Endothelial cell of umbilical vein (primary cell): ENCODE data around the gene RBMS1. TPM values are rescaled to one million over a fixed set of nuclear protein-coding genes. Genes with fewer than 3 reads are reported as not detected.

Experiments used
- BruUV-seq: library from RNA; stranded (reverse); fragments of 400-500 nt; replicated peaks from 2 replicates; lab custom pipeline; 2021; lab: Mats Ljungman, UMichigan
- CTCF ChIA-PET: fragments of 300-600, 350-600 bp; sonication (Branson Sonifier 250); formaldehyde crosslinking; loops from one replicate; lab custom pipeline; 2021; ENCODE audit warnings: antibody characterized with exemption, inconsistent platforms; lab: Charles Lee
- POLR2A ChIA-PET: fragments of 300-600, 350-600 bp; sonication (Branson Sonifier 250); formaldehyde crosslinking; loops from one replicate; lab custom pipeline; 2021; ENCODE audit warnings: antibody characterized with exemption, inconsistent platforms; lab: Charles Lee
- DNase-seq: peaks from one replicate; pipeline ENCODE4 v3.0.0-alpha.2; 2011; ENCODE audit warnings: low read depth, low spot score
- FAIRE-seq: peaks from 2 replicates; lab custom pipeline; 2011; peaks lifted over from hg19 to GRCh38; lab: Jason Lieb, UNC
- H2AFZ ChIP-seq: 2 replicates; pipeline ENCODE4 v1.6.0; 2012; ENCODE audit warnings: low read depth, low read length, control low read depth, inconsistent platforms
- H3K27ac ChIP-seq: 2 replicates; pipeline ENCODE4 v1.5.1; 2011; ENCODE audit warnings: low read depth, mild to moderate bottlenecking, control low read depth, low read length, moderate library complexity; ENCODE audit not compliant: insufficient read depth
- H3K27me3 ChIP-seq, 2 experiments: 2 replicates each; pipeline versions ENCODE4 v1.6.0 to v1.6.1; 2011; ENCODE audit warnings: low read length in 2 of 2, mixed read lengths in 1 of 2; ENCODE audit not compliant: control insufficient read depth in 2 of 2, insufficient read depth in 2 of 2
- H3K36me3 ChIP-seq, 2 experiments: 2 replicates in 1 of 2; 3 replicates in 1 of 2; pipeline ENCODE4 v1.5.1; 2011; ENCODE audit warnings: low read length in 2 of 2, mild to moderate bottlenecking in 1 of 2, moderate library complexity in 1 of 2; ENCODE audit not compliant: control insufficient read depth in 2 of 2, insufficient read depth in 2 of 2; ENCODE audit errors: extremely low read depth in 1 of 2
- H3K4me1 ChIP-seq: 3 replicates; pipeline ENCODE4 v1.5.1; 2011; ENCODE audit warnings: mild to moderate bottlenecking, low read length; ENCODE audit not compliant: control insufficient read depth, insufficient read depth; ENCODE audit errors: extremely low read depth
- H3K4me2 ChIP-seq: 2 replicates; pipeline ENCODE4 v1.6.1; 2011; ENCODE audit warnings: low read length, control low read depth, mixed read lengths; ENCODE audit not compliant: insufficient read depth
- H3K4me3 ChIP-seq, 3 experiments: fragments of 200-600 bp in 1 of 3; sonication (generic), shearing (Covaris generic) in 1 of 3; replicated peaks in 1 of 3; 2 replicates each; pipeline ENCODE4 v1.5.1; 2011 to 2016; ENCODE audit warnings: control low read depth in 3 of 3, low read length in 3 of 3, mild to moderate bottlenecking in 2 of 3, inconsistent platforms in 1 of 3, low read depth in 1 of 3, moderate library complexity in 1 of 3; ENCODE audit not compliant: insufficient read depth in 1 of 3
- H3K79me2 ChIP-seq: 2 replicates; pipeline ENCODE4 v1.6.0; 2012; ENCODE audit warnings: low read length, inconsistent platforms; ENCODE audit not compliant: control insufficient read depth, insufficient read depth
- H3K9ac ChIP-seq: replicated peaks from 2 replicates; pipeline ENCODE3; 2011; ENCODE audit warnings: low read length, control low read depth; ENCODE audit not compliant: insufficient read depth; ENCODE audit errors: extremely low read depth
- H3K9me1 ChIP-seq: replicated peaks from 3 replicates; pipeline ENCODE4 v1.6.0; 2011; ENCODE audit warnings: mild to moderate bottlenecking, low read length; ENCODE audit not compliant: control insufficient read depth, insufficient read depth; ENCODE audit errors: extremely low read depth
- H3K9me3 ChIP-seq: replicated peaks from 2 replicates; pipeline ENCODE4 v1.5.1; 2012; ENCODE audit warnings: low read length, inconsistent platforms; ENCODE audit not compliant: control insufficient read depth, insufficient read depth
- H4K20me1 ChIP-seq: replicated peaks from 2 replicates; pipeline ENCODE3; 2011; ENCODE audit warnings: mild to moderate bottlenecking, low read length; ENCODE audit not compliant: control insufficient read depth, insufficient read depth; ENCODE audit errors: extremely low read depth
- EZH2 ChIP-seq: IDR thresholded peaks from 2 replicates; pipeline ENCODE4 v1.6.1; 2012; ENCODE audit warnings: borderline replicate concordance, low read depth, mild to moderate bottlenecking, moderate library complexity, low read length, inconsistent platforms; ENCODE audit not compliant: severe bottlenecking
- FOS ChIP-seq: IDR thresholded peaks from 2 replicates; pipeline ENCODE4 v1.6.1; 2011; ENCODE audit warnings: mild to moderate bottlenecking, low read length, moderate library complexity, borderline replicate concordance; ENCODE audit not compliant: insufficient read depth
- GATA2 ChIP-seq: IDR thresholded peaks from 2 replicates; pipeline ENCODE4 v1.7.0; 2011; ENCODE audit warnings: low read depth, mild to moderate bottlenecking, moderate library complexity, mixed read lengths, low read length; ENCODE audit not compliant: insufficient read length, insufficient read depth
- JUN ChIP-seq: IDR thresholded peaks from 2 replicates; pipeline ENCODE4 v1.6.1; 2011; ENCODE audit warnings: borderline replicate concordance, low read depth; ENCODE audit not compliant: insufficient read length, insufficient read depth
- MAX ChIP-seq: IDR thresholded peaks from 2 replicates; pipeline ENCODE4 v1.6.1; 2011; ENCODE audit not compliant: insufficient read depth, insufficient read length
- MYC ChIP-seq: IDR thresholded peaks from one replicate; pipeline ENCODE4 v1.6.1; 2011; ENCODE audit warnings: mild to moderate bottlenecking, low read depth, low read length
- POLR2A ChIP-seq: IDR thresholded peaks from 2 replicates; pipeline ENCODE4 v1.6.1; 2012; ENCODE audit warnings: low read depth, mild to moderate bottlenecking, control low read depth, low read length
- POLR2AphosphoS5 ChIP-seq: IDR thresholded peaks from 2 replicates; pipeline ENCODE4 v1.6.1; 2012; ENCODE audit warnings: low read depth, mild to moderate bottlenecking, control low read depth, low read length, moderate library complexity; ENCODE audit not compliant: insufficient read depth
- dilution Hi-C: fragments of 300-500 bp; cut with MboI; formaldehyde crosslinking; loops from one replicate; pipeline ENCODE4 v1.15.0; 2019; ENCODE audit warnings: low sequenced_read_pairs; ENCODE audit not compliant: extremely low pct_ligation_motif_present
- intact Hi-C: fragments of 100-400 bp; cut with micrococcal nuclease; formaldehyde crosslinking; loops from one replicate; pipeline ENCODE4 v1.10.0; 2022
- polyA plus RNA-seq, 4 experiments: library from polyadenylated mRNA; depleted of rRNA in 3 of 4; stranded (reverse) in 3 of 4; unstranded in 1 of 4; fragments of >200 nt; gene quantifications; 2 replicates each; pipeline versions ENCODE4 v1.2.1 to v1.2.3, GENCODE V29; 2011 to 2012; ENCODE audit warnings: missing spikeins in 1 of 4
- total RNA-seq: library from RNA; stranded (reverse); gene quantifications from 2 replicates; pipeline ENCODE4 v1.2.3, GENCODE V29; 2021
- TF ChIP-seq, protein P1 (sequence below), 2 donors: IDR thresholded peaks; 1 replicate in 1 of 2; 2 replicates in 1 of 2; pipeline ENCODE4 v1.5.1; 2011; ENCODE audit warnings: low read length in 2 of 2, mild to moderate bottlenecking in 2 of 2, moderate library complexity in 2 of 2, control low read depth in 1 of 2, inconsistent platforms in 1 of 2, low read depth in 1 of 2; ENCODE audit not compliant: insufficient read depth in 1 of 2; ENCODE audit errors: extremely low read depth in 1 of 2

The RBMS1 gene
- total and polyA plus RNA-seq, 2 donors (not counting 3 experiments of a cell fraction or from before 2014, with no cell fraction given): 60.0 to 93.3 TPM

DNA sequence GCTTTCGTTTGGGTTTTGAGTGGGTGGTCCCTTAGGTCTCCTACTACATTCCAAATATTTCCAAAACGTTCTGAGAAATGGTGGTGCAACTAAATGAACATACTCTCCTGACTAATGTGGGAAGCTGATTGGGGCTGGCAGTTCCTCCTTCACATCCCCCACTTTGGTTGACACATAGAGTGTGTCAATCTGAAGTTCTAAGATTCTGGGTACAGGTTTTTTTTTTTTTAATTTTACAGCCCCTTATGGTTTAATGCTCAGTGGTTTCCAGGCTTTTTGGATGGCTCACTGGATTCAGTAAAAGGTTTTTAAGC, 235.2 kb downstream of the RBMS1 start:
- H3K27ac ChIP-seq: no peak overlapping the region
- dilution Hi-C loops: no loop called here
- H4K20me1 ChIP-seq: no peaks in the 10 kb centered on the region
- no peaks in the 10 kb centered on the region for H3K36me3 ChIP-seq
- no peaks in the 10 kb centered on the region for H3K4me1 ChIP-seq
- no peak overlapping the region for H3K9ac ChIP-seq
- FAIRE-seq (no peak), DNase-seq (no peak)
- POLR2A ChIA-PET: no interaction called here
- no peaks in the 10 kb centered on the region for H3K9me1 ChIP-seq
- H3K4me2 ChIP-seq: no peak overlapping the region
- CTCF ChIA-PET: interaction anchor here (1.3 kb wide), 1 partner anchor 12 kb away, joined by 4 read pairs; no protein-coding TSS in a partner anchor
- no peak overlapping the region for H2AFZ ChIP-seq
- no TSS peak for BruUV-seq
- H3K4me3 ChIP-seq: no peak overlapping the region
- intact Hi-C loops: no loop called here
- TF ChIP-seq JUN: no peak
- no peak for TF ChIP-seq MAX
- TF ChIP-seq MYC: no peak
- no peak for TF ChIP-seq POLR2A
- no peak for TF ChIP-seq POLR2AphosphoS5
- TF ChIP-seq, protein P1, sequence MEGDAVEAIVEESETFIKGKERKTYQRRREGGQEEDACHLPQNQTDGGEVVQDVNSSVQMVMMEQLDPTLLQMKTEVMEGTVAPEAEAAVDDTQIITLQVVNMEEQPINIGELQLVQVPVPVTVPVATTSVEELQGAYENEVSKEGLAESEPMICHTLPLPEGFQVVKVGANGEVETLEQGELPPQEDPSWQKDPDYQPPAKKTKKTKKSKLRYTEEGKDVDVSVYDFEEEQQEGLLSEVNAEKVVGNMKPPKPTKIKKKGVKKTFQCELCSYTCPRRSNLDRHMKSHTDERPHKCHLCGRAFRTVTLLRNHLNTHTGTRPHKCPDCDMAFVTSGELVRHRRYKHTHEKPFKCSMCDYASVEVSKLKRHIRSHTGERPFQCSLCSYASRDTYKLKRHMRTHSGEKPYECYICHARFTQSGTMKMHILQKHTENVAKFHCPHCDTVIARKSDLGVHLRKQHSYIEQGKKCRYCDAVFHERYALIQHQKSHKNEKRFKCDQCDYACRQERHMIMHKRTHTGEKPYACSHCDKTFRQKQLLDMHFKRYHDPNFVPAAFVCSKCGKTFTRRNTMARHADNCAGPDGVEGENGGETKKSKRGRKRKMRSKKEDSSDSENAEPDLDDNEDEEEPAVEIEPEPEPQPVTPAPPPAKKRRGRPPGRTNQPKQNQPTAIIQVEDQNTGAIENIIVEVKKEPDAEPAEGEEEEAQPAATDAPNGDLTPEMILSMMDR (IDR thresholded peaks at IDR 0.05; ENCODE audit: extremely low read depth in 1 of 2, insufficient read depth in 1 of 2, low read depth in 1 of 2, low read length in 2 of 2): no peak
- no peak for TF ChIP-seq GATA2
- TF ChIP-seq FOS: no peak
- TF ChIP-seq EZH2: no peak
- H3K79me2 ChIP-seq: no peaks in the 10 kb centered on the region
- no peaks in the 10 kb centered on the region for H3K27me3 ChIP-seq
- H3K9me3 ChIP-seq: no peaks in the 10 kb centered on the region
